Activated T-helper 1 cell treated with anti-CD3 and anti-CD28 coated beads, Interleukin-2, amount 50 U/mL, for 16 hours (primary cell): ENCODE results near the gene P2RX2.

Source experiments
- DNase-seq, 2 donors: peaks; one replicate each; pipeline ENCODE4 v3.0.0-alpha.2; 2020; ENCODE audit warnings: low read depth in 1 of 2, low spot score in 1 of 2

Gene P2RX2

DNA sequence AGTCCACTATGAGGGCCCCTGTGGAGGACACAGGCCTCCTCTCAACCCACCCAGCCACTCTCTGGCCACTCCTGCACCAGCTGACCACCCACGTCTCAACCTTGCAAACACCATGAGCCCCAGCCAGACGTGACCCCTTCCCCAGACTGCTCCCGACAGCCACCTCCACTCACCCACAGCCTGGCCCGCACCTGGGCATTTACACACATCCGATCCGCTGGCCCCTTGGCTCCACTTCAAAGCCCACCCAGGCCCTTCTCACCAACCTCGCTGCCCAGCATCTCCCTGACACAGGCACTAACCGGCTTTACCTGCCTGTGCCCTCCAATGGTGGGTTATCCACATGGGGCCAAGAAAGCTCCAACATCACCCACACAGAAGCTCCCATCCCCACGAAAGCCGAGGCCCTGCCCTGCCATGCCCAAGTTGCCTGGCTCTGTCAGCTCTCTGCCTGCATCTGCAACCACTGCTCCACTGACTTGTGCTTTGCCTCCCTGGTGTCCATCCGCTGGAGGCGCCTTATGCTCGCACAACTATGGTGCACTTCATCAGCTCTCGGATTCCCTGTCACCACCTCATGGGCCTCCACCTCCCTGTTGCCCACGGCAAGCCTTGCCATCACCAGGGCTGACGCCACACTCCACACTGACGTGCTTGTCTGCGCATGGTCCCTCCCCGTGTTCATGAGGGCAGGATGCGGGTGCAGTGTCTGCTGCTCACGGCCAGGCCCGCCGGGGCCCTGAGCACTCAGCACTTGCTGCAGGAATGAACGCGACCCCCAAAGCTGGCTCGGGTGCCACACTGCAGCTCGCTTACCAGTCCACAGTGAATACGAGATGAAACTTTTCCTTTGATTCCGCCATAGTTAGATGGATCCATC, 16.7 kb downstream of the P2RX2 start:
- DNase-seq: no peak

DNA sequence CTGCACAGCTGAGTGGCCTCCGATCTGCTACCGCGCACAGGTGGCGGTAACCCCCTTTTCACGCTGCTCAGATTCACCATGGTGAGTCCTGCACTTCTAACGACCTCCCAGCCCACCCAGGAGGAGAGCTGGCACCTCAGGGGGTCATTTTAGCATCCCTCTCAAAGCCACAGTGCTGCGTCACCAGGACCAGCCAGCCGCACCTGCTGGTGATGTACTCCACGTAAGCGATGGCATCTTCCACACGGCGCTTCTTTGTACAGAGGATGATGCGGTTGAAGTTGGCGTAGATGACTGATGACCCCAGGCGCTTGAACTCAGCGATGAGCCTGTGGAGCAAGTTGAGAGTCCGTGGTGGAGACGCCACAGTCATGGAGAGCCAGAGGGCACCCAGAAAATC, 19.2 kb downstream of the P2RX2 start:
- DNase-seq: no peak

DNA sequence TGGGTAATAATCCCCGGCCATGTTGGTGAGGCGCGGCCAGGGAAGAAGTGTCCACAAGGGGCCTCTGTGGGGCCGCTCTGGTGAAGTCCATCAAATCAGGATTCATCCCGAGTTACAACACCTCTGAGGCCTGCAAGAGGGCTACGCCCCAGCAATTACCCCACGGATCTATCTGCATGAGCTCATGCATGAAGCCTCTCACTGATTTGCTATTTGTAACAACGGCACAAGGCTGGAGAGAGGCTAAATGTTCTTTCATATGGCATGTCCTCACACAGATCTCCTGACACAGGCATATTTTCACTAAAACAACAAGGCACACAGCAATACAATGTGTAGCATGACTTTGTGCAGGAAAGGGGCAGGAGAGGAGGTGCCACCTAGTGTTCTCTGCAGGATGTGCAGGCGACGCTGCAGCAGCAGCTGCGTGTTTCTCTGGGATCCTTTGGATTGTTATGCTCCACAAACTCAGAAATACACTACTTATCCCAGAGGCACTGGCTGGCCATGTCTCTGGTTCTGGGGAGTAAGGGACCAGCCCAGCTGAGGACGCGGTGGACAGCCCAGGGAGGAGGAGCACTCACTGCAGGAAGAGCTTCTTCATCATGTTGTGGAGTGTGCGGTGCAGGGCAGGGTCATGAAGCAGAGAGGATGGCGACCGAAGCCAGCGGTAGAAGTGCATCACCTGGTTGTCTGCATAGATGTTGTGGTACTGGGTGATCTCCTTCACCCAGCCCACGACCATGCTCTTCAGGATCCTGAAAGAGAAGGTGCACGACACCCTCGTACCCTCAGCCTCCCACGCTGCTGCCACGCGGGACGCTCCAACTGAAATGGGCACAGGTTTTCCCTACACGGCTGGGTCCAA, 20.2 kb downstream of the P2RX2 start:
- no peak for DNase-seq

DNA sequence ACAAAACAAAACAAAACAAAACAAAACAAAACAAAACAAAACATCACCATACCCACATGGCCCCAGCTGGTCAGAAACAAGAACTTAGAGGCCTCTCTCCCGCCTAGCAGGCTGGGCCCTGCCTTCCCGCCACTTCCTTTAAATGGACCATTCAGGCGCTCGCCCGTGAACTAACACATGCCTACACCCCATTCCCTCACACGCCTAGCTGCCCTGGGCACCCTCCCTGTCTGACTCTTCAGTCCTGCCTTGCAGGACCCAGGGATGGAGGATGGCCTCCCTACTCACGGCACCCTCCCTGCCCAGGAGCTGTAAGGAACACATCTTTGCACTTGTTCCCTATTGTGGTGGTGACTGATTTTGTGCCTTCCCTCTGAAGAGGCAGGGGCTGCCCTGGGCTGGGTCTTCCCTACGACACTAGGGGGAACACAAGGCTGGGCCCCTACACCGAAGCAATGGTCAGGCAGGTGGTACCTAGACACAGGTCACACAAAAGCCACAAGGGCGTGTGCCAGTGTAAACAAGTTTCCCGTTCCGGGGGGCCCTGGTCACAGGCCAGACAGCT, 21.5 kb downstream of the P2RX2 start:
- DNase-seq: no peak

DNA sequence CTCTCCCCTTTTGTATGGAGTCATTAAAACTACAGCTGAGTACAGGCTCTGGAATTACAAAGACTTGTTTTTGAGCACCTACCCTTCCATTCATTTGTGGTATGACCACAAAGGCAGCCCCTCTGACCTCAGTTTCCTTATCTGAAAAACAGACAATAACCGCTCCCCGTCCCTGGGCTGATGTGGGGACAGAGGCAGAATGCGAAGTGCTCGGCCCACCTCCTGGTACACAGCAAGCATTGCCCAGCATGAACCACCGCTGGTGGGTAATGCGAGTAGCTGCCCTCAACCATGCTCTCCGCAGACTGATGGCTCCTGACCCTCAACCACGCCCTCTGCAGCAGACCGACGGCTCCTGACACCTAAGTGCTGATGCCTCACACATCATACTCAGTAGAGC, 22.4 kb downstream of the P2RX2 start:
- no peak for DNase-seq

DNA sequence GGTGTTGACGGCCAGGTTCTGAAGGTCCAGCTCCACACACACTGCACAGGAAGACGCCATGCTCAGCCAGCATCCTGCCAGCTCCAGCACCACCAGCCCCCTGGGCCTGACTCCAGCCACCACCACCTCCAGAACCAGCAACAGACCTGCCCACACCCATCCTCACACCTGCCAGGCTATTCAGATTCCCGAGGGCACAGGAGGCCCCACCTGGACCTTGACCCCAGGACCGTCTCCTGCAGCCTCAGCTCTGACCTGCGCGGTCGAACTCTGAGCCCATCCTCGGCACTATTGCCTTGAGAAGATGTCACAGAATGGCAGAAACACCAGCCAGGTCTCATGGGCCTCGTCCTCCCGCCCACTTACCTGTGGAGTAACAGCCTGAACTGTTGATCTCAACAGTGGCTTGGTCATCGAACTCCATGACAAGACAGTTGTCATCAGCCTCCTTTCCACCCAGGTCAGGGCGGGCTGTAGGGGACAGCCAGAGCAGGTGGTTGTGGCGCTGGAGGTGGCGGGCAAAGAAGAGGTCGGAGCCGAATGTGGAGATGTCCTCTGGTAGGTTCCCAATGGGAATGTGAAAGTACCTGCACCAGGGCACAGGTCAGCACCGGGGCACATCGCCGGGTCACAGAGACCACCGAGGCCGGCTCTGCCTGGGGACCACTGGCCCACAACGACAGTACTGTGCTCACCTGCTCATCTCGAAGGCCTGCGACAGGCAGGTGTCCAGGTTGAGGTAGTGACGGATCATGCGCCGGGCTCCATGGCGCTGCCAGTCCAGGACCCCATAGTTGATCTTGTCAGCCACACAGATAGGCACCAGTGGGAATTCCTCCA, 23.5 kb downstream of the P2RX2 start:
- DNase-seq: no peak

DNA sequence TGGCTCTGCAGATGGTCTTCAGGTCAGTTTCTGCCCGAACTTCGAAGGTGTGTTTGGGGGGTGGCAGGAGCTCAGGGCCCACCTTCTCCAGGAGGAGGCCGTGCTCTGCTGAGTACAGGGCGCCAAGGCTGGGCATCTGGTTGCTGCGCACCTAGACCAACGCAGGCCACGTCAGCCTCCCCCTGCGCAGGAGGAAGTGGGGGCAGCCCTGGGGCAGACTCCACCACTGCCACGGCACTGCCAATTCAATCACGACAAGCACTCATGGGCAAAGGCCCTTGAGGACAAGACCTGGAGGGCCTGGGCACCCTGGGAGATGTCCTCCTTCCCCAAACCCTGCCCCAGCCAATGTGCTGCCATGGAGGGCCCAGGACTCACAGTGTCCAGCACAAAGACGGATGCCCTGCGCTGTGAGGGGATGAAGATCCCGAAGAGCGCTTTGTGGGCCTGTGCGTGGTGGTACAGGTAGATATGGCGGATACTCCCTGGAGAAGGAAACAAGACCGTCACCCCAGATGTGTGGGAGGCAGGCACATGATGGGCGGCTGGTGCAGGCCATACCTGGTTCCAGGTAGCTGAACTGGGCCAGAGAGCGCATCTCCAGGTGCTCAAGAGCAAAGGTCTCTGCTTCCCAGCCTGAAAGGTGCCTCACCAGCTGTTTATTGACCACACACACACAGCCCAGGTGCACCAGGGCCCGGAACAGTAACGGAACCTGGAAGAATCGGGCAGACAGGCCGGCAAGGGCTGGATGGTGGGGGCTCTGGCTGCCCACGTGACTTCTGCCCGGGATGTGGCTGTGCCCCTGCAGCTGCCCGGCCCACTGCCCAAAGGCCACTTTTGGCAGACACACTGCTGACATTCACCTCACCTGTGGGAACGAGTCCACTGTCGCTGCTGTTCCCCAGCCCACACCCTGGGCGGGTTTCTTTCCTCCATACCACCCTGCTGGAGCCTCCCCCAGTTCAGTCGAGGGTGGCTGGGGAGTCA, 24.6 kb downstream of the P2RX2 start:
- no peak for DNase-seq

DNA sequence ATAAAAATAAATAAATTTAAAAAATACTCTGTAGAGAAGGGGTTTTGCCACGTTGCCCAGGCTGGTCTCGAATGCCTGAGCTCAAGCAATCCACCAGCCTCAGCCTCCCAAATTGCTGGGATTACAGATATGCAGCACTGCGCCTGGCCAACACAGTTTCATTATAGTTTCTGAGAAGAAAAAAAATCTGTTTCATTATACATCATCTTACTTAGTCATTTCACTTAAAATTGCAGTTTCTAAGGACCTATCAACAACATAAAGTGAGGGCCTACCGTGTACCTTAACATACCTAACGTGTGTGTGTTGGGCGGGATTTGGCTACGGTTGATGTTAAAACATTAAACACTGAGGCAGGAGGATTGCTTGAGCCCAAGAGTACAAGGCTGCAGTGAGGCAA, 28.3 kb downstream of the P2RX2 start:
- no peak for DNase-seq

DNA sequence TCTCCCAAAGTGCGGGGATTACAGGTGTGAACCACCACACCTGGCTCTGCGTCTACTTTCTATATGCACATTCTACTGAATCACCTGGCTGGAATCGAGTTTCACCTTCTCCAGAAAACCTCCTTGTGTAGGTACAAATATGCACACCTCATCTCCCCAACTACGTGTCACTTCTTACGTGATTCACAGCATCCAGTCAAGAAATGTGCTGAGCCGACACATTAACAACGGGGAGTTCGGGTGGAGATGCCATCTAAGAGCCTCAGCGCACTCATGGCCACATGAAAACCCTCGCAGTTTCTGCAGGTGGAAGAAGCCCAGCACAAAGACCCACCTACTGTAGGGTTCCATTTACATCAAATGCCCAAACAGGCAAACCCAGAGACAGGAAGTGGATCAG, 29.3 kb downstream of the P2RX2 start:
- DNase-seq: no peak

DNA sequence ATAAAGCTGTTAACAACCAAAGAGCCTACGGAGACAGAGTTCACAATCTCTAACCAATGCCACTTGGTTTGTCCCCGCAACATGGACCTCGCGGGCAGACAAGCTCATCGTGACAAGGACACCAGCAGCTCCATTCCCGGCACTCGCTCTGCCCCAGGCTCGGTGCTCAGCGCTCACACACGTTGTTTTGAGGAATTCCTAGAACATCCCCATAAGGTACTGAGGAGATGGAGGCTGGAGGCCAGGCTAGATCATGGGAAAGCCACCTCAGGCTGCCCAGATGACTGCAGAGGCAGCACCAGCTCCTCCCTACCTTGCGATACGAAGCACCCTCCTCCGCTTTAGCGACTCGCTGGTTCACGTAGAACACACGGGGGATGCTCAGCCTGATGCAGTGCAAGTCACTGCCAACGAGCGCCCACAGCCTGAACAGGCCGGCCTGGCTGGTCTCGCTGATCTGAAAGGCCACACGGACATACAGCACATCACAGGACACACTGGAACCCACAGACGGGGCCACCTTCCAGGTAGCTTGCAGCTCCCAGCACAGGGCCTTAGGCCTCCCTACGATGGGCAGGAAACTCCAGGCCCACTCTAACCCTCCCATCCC, 30.1 kb downstream of the P2RX2 start:
- no peak for DNase-seq

DNA sequence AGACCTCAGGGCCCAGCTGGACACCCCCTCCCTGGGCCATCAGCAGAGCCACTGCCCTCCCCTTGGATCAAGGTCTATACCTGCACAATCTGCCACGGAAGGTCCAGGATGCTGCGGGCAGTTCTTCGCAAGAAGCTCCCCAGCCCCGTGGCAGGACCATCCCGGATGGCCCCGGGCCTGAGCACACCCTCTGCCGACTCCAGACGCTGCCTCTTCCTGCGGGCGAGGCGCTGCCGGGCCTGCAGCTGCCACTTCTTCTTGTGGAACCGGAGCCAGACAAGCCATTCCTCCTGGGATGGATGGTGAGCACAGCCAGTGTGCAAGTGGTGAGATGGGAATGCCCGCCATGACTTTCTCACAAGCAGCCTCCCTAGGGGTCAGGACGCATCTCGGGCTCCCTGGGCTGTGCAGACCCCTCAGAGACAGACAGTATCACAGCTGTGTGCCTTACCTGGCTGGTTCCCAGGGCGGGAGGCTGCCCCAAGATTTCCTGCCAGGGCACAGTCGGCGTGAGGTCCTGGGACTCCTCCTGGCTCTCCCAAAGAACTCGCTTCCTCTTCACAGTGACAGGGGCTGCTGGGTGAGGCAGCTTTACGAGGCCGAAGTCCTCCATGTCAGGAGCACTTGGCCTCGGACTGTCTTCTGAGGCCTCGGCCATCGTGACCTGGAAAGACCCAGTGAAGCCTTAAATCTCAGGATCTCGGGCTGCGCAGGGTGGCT, 30.8 kb downstream of the P2RX2 start:
- no peak for DNase-seq

DNA sequence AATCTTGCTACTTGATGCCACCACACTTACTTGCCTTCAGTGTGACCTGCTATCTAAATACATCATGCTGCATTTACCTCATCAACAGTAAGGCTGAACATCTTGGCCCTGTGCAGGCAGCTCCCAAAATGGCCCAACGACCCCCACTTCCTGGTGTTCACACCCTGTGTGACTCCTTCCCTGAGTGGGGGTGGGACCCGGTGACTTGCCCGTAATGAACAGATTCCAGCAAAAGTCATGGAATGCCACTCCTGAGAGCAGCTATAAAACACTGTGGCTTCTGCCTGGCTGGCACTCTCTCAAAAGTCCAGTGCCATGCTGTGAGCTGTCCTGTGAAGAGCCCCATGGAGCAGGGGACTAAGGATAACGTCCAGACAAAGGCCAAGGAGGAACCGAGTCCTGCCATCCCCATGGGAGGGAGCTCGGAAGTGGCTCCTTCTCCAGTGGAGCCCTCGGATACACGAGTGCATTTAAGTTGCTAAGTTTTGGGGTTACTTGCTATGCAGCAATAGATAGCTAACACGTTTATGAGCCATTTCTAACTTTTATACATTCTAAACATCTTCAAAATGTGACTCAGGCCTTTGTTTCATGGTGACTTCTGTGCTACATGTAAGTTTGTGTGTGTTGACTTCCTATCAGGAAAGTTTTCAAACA, 33.0 kb downstream of the P2RX2 start:
- DNase-seq: no peak

DNA sequence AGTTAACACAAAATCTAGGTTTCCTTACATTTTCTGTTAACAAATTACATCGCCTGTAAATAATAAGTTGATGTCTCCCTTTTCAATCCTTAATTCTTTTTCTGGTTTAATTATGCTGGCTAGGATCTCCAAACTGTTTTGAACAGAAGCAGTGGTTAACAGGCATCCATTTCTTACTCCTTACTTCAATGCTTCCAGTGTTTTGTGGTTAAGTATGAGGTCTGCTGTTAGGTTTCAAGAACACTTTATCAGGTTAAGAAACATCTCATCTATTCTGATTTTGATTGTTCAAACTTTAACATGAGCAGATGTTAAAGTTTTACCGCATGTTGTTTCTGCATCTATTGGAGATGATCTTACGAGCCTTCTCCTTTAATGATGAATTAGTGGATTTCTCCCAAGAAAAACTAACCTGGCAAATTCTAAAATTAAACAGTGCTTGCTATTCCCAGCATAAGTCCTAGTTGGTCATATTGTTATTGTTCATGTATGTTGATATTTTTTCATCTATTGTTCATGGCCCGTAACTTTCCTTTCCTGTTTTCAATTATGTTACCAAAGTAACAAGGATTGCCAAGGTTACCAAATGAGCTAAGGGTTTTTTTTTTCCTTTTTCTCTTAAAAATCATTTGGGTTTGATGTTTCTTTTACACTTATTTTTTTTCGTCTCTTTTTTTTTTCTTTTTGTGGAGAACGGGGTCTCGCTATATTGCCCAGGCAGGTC, 35.2 kb downstream of the P2RX2 start:
- DNase-seq: no peak

DNA sequence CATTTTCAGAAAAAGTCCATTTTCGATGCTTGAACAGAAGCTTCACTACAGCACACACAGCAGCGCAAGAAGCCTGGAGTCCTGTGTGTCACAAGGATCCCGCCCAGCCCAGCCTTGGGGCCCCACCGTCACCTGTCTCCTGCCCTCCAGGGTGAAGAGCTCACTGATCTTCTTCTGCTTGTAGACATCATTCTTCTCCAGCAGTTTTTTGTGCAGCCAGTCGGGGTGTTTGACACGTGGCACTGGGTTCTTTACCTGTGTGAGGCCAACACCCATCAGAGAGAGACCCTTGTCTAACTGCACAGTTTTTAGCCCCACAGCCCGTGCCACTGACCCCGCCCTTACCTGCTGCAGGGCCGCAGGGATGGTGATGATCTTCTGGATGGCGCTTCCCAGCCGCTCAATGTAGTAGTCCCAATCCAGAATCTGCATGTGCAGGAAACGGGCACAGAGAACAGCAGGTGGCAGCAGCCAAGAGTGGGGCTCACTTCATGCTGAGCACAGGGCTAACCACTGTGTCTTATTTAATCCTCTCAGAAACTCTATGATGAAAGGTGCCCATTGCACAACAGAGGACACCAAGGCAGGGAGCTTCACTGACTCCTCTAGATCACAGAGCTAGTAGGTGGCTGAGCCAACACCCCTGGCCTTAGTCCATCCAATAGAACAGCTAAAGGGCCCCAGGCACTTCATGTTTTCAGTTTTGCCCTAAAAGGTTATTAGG, 38.6 kb downstream of the P2RX2 start:
- DNase-seq: no peak

DNA sequence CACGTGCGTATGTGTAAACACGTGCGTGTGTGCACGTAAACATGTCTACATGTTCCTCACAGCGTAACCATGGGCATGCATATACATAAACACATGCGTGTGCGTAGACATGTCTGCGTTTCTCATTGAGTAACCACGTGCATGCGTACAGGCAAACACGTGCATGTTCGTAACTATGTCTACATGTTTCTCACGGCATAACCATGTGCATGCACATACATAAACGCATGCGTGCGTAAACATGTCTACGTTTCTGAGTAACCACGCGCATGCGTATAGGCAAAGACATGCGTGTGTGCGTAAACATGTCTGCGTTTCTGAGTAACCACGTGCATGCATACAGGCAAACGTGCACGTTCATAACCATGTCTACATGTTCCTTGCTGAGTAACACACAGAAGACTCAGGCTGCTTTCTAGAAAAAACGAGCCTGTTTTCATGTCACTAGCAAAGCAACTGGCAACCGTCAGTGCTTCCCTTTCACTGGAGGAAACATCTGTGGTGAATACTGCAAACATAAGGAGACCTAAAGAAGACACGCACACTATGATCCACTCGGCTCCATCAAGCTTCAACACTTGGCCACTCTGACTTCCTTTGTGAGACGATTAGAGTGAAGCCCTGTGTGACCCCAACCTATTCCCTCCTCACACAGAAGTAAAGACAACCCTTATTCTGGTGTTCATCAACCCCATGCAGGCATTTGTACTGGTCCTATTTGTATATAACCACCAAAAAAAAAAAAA, 39.7 kb downstream of the P2RX2 start:
- DNase-seq: no peak

DNA sequence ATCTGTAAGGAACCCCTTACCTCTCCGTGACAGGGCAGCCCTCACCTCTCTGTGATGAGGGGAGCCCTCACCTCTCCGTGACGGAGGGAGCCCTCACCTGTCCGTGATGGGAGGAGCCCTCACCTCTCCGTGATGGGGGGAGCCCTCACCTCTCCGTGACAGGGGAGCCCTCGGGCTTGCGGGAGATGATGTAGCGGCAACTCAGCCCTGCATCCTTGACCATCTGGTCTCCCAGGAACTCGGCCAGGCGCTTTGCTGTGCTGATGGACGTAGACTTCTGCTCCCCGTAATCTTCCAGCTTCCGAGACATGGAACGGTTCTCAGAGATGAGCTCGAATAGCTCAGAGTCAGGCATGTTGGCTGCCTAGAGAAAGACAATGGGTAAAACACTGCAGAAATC, 40.6 kb downstream of the P2RX2 start:
- DNase-seq: no peak
